Activated B cell treated with CpG ODN at 0.5 μM for 24 hours (primary cell): ENCODE data around the gene KAT2B. TPM values are rescaled to one million over a fixed set of nuclear protein-coding genes. Genes with fewer than 3 reads are reported as not detected.
A peak's percentile ranks its signal among the peaks of the same experiment; 100 is the strongest.
"Not testable (repeated sequence)": the region's sequence is repeated elsewhere in the genome, so short reads cannot be mapped to it uniquely, and the experiment has no call there.

ENCODE experiments used
- ATAC-seq: fragments of 200-7000 bp; cut with Tn5 transposase; one replicate; pipeline ENCODE4 v1.10.0; 2021; ENCODE audit warnings: low read depth, mild to moderate bottlenecking, moderate library complexity
- CTCF ChIA-PET: fragments of 350-600 bp; sonication (Branson Sonifier 250); formaldehyde crosslinking; loops from one replicate; lab custom pipeline; 2021; ENCODE audit warnings: antibody characterized with exemption; lab: Charles Lee
- POLR2A ChIA-PET: fragments of 350-600 bp; sonication (Branson Sonifier 250); formaldehyde crosslinking; loops from one replicate; lab custom pipeline; 2021; ENCODE audit warnings: antibody characterized with exemption; lab: Charles Lee
- DNase-seq: peaks from one replicate; pipeline ENCODE4 v3.0.0; 2022
- H3K27ac Mint-ChIP-seq: one replicate; pipeline ENCODE4 v1.8.0; 2020; ENCODE audit warnings: mixed read lengths
- H3K27me3 Mint-ChIP-seq: one replicate; pipeline ENCODE4 v1.8.0; 2021; ENCODE audit warnings: mixed read lengths
- H3K36me3 Mint-ChIP-seq: one replicate; pipeline ENCODE4 v1.8.0; 2021; ENCODE audit warnings: low read depth, mixed read lengths
- H3K4me1 Mint-ChIP-seq: one replicate; pipeline ENCODE4 v1.8.0; 2021; ENCODE audit warnings: mixed read lengths
- H3K4me3 Mint-ChIP-seq: one replicate; pipeline ENCODE4 v1.8.0; 2020; ENCODE audit warnings: mild to moderate bottlenecking, mixed read lengths
- H3K9me3 Mint-ChIP-seq: one replicate; pipeline ENCODE4 v1.8.0; 2020; ENCODE audit warnings: mixed read lengths
- intact Hi-C: fragments of 100-400 bp; cut with micrococcal nuclease; formaldehyde crosslinking; loops from one replicate; pipeline ENCODE4 v1.15.1; 2024
- total RNA-seq: library from RNA; stranded (reverse); gene quantifications from 2 replicates; pipeline ENCODE4 v1.2.3, GENCODE V29; 2022
- TF ChIP-seq, protein P1 (sequence below): fragments of 200-600 bp; IDR thresholded peaks from one replicate; pipeline ENCODE4 v1.8.0; 2022; ENCODE audit warnings: antibody characterized with exemption, mild to moderate bottlenecking

KAT2B gene
- total RNA-seq, 1 donor from 2014 or later, result 35.9 TPM

DNA sequence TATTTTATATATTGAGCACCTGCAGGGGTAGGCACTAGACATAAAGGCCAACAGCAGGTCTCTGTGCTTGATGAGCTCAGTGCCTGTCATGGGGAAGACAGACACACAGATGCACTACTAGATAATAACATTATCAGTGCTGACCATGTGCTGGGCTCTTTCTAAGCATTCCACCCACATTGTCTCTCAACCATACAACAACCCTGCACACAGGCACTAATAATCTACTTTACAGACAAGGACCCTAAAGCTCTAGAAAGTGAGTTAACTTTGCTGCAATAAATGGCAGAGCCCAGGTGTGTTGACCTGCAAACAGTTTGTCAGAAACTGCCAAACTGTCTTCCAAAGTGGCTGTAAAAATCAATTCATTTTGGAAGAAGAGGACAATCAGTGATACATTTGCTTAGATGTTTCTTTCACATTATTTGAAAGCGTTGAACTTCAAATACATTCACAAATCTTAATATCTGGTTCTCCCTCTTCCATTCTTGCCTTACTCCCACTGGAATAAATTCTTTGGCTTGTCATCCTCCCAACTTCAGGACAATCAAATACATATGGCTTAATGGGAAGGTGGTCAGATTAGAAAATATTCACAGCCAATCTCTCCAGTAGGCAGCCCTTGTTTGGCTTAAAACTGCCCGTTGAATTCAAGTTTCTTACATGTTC lies 17.2 kb upstream of the KAT2B start:
- TF ChIP-seq, protein P1, sequence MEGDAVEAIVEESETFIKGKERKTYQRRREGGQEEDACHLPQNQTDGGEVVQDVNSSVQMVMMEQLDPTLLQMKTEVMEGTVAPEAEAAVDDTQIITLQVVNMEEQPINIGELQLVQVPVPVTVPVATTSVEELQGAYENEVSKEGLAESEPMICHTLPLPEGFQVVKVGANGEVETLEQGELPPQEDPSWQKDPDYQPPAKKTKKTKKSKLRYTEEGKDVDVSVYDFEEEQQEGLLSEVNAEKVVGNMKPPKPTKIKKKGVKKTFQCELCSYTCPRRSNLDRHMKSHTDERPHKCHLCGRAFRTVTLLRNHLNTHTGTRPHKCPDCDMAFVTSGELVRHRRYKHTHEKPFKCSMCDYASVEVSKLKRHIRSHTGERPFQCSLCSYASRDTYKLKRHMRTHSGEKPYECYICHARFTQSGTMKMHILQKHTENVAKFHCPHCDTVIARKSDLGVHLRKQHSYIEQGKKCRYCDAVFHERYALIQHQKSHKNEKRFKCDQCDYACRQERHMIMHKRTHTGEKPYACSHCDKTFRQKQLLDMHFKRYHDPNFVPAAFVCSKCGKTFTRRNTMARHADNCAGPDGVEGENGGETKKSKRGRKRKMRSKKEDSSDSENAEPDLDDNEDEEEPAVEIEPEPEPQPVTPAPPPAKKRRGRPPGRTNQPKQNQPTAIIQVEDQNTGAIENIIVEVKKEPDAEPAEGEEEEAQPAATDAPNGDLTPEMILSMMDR, result no peak
- DNase-seq, result no peak
- H3K4me3 Mint-ChIP-seq, result no peak overlapping the region
- no peaks in the 10 kb centered on the region for H3K9me3 Mint-ChIP-seq
- intact Hi-C loops, result no loop called here
- H3K27ac Mint-ChIP-seq, result no peak overlapping the region
- no peaks in the 10 kb centered on the region for H3K36me3 Mint-ChIP-seq
- H3K27me3 Mint-ChIP-seq, result no peaks in the 10 kb centered on the region
- ATAC-seq, result no peak
- H3K4me1 Mint-ChIP-seq, result peaks cover 7% of the 10 kb centered on the region
- ChIA-PET POLR2A (interaction anchor here (0.8 kb wide), 1 partner anchor 17 kb away, joined by 3 read pairs; the partner anchor contains the start of gene KAT2B), CTCF (no interaction called here)

DNA sequence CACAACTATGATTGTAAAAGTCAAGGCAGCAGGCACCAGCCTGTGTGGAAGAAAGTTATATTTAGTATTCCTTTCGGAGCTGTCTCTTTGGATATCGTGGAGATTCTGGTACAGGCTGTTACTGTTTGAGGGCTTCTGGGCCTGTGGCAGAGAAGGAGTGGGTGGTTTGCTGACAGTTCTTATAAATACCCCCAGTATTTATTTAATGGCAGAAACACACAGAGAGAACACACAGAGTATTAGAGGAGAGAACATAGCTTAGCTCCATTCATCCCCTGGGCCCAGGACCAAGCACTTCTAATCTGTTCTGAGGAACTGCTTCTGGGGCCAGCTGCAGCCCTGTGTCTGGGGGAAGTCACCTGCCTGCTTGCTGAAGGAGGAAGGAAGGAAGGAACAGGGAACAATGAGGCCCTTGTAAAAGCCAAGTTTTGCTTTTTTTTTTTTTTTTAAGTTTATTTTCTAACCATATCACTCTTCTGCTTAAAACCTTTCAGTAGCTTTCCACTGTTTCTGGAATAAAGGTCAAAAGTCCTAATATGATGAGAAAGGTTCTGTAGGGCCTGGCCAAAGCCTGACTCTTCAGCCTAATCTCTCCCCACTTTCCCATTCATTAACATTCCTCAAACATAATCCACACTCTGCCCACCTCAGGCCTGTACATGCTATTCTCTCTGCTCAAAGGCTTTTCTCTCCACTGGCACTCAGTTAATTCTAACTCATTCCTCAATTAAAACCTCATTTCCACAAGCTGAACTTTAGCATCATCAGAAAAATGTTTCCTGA lies 16.4 kb upstream of the KAT2B start:
- H3K27ac Mint-ChIP-seq, result peak overlapping the region; percentile 56
- intact Hi-C loops, result no loop called here
- CTCF ChIA-PET, result no interaction called here
- ATAC-seq, result no peak
- H3K4me3 Mint-ChIP-seq, result no peak overlapping the region
- H3K27me3 Mint-ChIP-seq, result no peaks in the 10 kb centered on the region
- POLR2A ChIA-PET, result interaction anchor here (0.8 kb wide), 1 partner anchor 17 kb away, joined by 3 read pairs; the partner anchor contains the start of gene KAT2B
- TF ChIP-seq, protein P1, result no peak
- no peaks in the 10 kb centered on the region for H3K36me3 Mint-ChIP-seq
- peaks cover 7% of the 10 kb centered on the region for H3K4me1 Mint-ChIP-seq
- DNase-seq, result no peak
- H3K9me3 Mint-ChIP-seq, result no peaks in the 10 kb centered on the region

DNA sequence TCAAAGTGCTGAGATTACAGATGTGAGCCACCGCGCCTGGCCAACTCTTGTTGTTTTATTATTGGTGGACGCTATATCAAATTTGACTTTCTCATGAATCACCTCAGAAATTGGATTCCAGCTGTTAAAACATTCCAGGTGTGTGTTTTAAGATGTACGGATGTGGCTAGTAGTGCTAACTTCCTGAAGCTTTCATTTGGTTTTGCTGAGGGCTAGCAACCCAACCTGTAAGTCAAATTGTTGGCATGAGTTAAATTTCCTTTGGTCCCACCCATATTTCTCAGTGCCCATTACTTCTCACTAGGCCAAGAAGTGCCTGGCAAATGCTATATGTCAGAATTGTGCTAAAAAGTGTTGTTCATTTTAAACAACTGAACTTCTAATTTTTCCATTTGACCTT lies 13.1 kb upstream of the KAT2B start:
- no peak overlapping the region for H3K27ac Mint-ChIP-seq
- POLR2A ChIA-PET, result no interaction called here
- CTCF ChIA-PET, result no interaction called here
- ATAC-seq, result no peak
- no peaks in the 10 kb centered on the region for H3K9me3 Mint-ChIP-seq
- no peak for DNase-seq
- H3K27me3 Mint-ChIP-seq, result no peaks in the 10 kb centered on the region
- intact Hi-C loops, result no loop called here
- peaks cover 7% of the 10 kb centered on the region for H3K4me1 Mint-ChIP-seq
- no peak overlapping the region for H3K4me3 Mint-ChIP-seq
- no peaks in the 10 kb centered on the region for H3K36me3 Mint-ChIP-seq
- TF ChIP-seq, protein P1, result no peak

DNA sequence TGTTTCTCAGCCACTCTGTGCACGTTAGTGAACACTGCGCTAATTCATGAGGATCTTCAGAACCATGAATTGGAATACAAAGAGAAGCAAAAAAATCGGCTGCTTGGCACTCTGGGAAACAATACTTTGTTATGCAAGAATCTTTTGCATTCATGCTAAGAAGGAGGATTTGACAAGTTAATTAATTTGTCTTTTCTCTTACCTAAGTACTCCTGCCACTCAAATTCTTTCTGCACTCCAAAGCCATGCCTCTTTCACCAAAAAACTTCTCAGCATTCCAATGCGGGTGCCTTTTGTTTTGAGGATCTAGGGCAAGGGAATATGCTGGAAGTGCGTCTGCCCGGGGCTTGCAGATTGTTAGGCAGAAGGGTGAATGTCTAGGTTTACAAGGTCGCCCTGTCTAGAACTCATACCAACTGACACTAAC lies 11.3 kb upstream of the KAT2B start:
- DNase-seq (no peak), ATAC-seq (no peak)
- ChIA-PET CTCF (no interaction called here), POLR2A (no interaction called here)
- H3K27me3 Mint-ChIP-seq, result no peaks in the 10 kb centered on the region
- TF ChIP-seq, protein P1, result no peak
- intact Hi-C loops, result no loop called here
- no peak overlapping the region for H3K27ac Mint-ChIP-seq
- peaks cover 3% of the 10 kb centered on the region for H3K4me1 Mint-ChIP-seq
- H3K9me3 Mint-ChIP-seq, result no peaks in the 10 kb centered on the region
- no peak overlapping the region for H3K4me3 Mint-ChIP-seq
- H3K36me3 Mint-ChIP-seq, result no peaks in the 10 kb centered on the region

DNA sequence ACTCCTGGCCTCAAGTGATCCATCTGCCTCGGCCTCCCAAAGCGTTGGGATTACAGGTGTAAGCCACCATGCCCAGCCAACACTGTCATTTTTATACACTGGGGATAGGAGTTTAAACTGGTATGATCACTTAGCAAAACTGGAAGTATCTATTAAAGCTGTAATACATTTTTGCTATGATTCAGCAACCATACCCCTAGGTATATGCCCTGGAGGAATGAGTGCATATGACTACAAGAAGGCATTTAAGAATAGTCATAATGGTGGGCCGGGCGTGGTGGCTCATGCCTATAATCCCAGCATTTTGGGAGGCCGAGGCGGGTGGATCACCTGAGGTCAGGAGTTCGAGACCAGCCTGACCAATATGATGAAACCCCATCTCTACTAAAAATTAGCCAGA lies 8.3 kb upstream of the KAT2B start:
- H3K4me1 Mint-ChIP-seq, DNase-seq, CTCF ChIA-PET: not testable (repeated sequence)

More for the DNA sequence above, 8.3 kb upstream of the KAT2B start:
- H3K27ac Mint-ChIP-seq, POLR2A ChIA-PET, H3K36me3 Mint-ChIP-seq, ATAC-seq, H3K27me3 Mint-ChIP-seq, H3K9me3 Mint-ChIP-seq, H3K4me3 Mint-ChIP-seq: not testable (repeated sequence)
- intact Hi-C loops, result loop anchor here (10.0 kb wide), 1 partner anchor 817 kb away; no protein-coding TSS in a partner anchor
